ENCODE data around the gene PIK3R1.

Gene PIK3R1

DNA sequence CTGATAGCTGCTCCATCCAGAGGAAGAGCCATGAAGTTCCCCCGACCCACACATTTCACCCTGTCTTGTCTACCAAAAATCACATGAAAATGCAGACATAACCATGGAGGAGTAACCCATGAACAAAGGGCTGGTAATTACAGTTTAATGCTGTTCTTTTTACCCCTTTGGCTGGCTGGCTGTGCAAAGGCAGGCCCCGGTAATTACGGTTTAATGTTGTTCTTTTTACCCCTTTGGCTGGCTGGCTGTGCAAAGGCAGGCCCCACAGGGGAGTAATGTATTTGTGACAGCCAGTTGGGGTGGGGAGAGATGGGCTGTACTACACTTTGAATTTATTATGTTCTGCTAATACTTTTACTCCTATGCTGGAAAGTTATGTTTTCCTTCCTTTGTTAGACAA lies 41.7 kb downstream of the PIK3R1 start:
- in situ Hi-C loops (cut with MboI; ENCODE audit: low pct_unique_long_range_greater_than_20kb, low sequenced_read_pairs, unreplicated experiment), result loop anchor here (10.0 to 25.0 kb wide), 3 partner anchors 755 to 1270 kb away; no protein-coding TSS in a partner anchor
- TF ChIP-seq, protein P1, sequence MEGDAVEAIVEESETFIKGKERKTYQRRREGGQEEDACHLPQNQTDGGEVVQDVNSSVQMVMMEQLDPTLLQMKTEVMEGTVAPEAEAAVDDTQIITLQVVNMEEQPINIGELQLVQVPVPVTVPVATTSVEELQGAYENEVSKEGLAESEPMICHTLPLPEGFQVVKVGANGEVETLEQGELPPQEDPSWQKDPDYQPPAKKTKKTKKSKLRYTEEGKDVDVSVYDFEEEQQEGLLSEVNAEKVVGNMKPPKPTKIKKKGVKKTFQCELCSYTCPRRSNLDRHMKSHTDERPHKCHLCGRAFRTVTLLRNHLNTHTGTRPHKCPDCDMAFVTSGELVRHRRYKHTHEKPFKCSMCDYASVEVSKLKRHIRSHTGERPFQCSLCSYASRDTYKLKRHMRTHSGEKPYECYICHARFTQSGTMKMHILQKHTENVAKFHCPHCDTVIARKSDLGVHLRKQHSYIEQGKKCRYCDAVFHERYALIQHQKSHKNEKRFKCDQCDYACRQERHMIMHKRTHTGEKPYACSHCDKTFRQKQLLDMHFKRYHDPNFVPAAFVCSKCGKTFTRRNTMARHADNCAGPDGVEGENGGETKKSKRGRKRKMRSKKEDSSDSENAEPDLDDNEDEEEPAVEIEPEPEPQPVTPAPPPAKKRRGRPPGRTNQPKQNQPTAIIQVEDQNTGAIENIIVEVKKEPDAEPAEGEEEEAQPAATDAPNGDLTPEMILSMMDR (IDR thresholded peaks at IDR 0.05; ENCODE audit: extremely low read depth, insufficient read depth, missing control alignments), result no peak
- DNase-seq (ENCODE audit: low spot score), result no peak

DNA sequence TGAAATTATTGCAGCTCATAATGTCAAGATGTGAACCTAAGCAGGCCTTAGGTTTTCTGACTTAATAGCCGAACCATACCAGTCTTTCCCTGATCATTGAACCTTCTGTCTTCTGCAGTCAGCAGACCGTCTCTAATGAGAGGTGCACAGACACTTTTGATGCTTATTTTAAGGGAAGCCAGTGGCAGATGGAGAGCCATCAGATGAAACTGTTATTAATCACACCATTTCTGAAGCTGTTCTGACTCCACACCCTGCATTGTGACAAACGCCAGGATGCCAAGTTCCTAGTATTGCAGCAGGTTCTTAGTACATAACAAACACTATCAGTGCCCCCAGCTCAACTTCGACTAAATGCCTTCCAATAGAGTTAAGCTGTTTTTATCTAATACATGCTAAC lies 43.0 kb downstream of the PIK3R1 start:
- TF ChIP-seq, protein P1 (IDR thresholded peaks at IDR 0.05; ENCODE audit: extremely low read depth, insufficient read depth, missing control alignments), result no peak
- DNase-seq (ENCODE audit: low spot score), result no peak
- in situ Hi-C loops (cut with MboI; ENCODE audit: low pct_unique_long_range_greater_than_20kb, low sequenced_read_pairs, unreplicated experiment), result loop anchor here (10.0 to 25.0 kb wide), 3 partner anchors 754 to 1271 kb away; no protein-coding TSS in a partner anchor

DNA sequence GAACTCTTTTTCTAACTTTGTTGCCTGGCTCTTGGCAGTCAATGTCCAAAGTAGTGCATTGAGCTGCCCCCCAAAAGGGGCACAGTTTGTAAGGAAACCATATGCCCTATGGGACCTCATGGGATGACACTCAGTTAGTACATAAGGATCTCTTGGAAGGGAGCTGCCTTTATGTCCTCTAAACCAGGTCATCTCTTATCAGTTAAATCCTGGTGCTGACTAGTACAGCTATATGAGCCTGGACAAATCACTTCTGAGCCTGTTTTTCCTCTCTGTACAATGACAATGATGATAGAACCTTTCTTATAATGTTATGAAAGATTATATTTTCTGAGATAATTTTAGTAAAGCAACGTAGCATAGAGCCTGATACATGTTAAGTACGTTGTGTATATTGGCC lies 44.1 kb downstream of the PIK3R1 start:
- no peak for DNase-seq (ENCODE audit: low spot score)
- in situ Hi-C loops (cut with MboI; ENCODE audit: low pct_unique_long_range_greater_than_20kb, low sequenced_read_pairs, unreplicated experiment), result loop anchor here (10.0 to 25.0 kb wide), 3 partner anchors 753 to 1272 kb away; no protein-coding TSS in a partner anchor
- TF ChIP-seq, protein P1 (IDR thresholded peaks at IDR 0.05; ENCODE audit: extremely low read depth, insufficient read depth, missing control alignments), result no peak

DNA sequence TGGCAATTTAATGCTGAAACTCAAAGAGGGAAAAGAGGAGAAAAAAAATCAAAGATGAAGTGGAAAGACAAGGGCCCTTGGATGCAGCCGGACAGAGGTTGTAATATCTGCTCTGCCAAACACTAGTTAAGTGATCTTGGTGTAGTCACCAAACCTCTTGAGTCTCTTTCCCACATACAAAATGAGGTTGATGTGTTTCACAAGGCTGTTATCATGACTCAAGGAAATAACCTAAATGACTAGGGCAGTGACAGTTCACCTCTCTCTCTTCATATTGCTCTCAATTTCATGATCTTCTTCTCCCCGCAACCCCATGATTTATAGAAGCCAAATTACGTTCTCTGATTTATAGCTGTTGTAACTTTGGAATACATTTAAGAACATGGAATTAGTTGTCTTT lies 44.9 kb downstream of the PIK3R1 start:
- DNase-seq (ENCODE audit: low spot score), result no peak
- in situ Hi-C loops (cut with MboI; ENCODE audit: low pct_unique_long_range_greater_than_20kb, low sequenced_read_pairs, unreplicated experiment), result loop anchor here (25.0 kb wide), 2 partner anchors 752 to 1273 kb away; no protein-coding TSS in a partner anchor
- TF ChIP-seq, protein P1 (IDR thresholded peaks at IDR 0.05; ENCODE audit: extremely low read depth, insufficient read depth, missing control alignments), result no peak

DNA sequence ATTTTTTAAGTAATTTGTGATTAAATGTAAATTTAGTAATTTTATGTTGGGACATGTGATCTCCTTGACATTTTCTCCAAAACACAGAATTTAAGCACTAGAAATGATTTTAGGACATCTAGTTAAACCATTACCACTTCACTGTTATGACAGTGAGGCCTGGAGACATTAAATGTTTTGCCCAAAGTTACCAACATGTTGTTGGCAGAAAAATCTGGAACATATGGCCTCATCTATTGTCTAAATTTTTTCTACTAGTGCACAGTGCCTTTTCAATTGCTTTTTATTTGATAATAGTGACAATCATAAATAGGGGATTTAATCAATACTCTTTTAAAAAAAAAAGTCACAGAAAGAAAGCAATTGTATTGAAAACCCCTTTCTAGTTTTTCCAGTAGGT lies 45.6 kb downstream of the PIK3R1 start:
- no peak for DNase-seq (ENCODE audit: low spot score)
- TF ChIP-seq, protein P1 (IDR thresholded peaks at IDR 0.05; ENCODE audit: extremely low read depth, insufficient read depth, missing control alignments), result no peak
- in situ Hi-C loops (cut with MboI; ENCODE audit: low pct_unique_long_range_greater_than_20kb, low sequenced_read_pairs, unreplicated experiment), result loop anchor here (25.0 kb wide), 2 partner anchors 751 to 1274 kb away; no protein-coding TSS in a partner anchor

DNA sequence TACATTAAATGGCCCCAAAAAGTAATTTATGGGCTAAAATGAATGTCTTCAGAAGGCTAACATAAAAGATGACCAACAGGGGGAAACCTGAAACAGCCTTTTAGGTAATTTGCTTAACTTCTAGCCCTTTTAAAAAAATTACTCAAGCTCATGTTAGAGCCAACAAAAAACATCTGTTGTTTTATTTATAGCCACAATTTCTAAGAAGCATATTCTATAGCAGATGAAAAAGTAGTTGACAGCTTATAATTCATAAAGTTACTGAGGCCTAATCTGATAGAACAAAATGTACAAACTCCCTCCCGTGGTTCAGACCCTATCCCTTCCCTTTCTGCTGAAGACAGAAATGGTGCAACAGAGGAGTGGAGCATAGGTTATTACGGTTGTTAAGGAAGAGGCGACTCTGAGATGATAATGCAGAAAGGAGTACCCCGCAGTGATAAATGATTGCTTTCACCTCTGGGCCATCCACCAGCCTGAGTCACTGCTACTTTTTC lies 46.1 kb downstream of the PIK3R1 start:
- DNase-seq (ENCODE audit: low spot score), result no peak
- TF ChIP-seq, protein P1 (IDR thresholded peaks at IDR 0.05; ENCODE audit: extremely low read depth, insufficient read depth, missing control alignments), result peak; percentile 41
- in situ Hi-C loops (cut with MboI; ENCODE audit: low pct_unique_long_range_greater_than_20kb, low sequenced_read_pairs, unreplicated experiment), result loop anchor here (25.0 kb wide), 2 partner anchors 751 to 1274 kb away; no protein-coding TSS in a partner anchor
